ENCODE data around the gene IGSF21. TPM values are rescaled to one million over a fixed set of nuclear protein-coding genes. Genes with fewer than 3 reads are reported as not detected.

Gene IGSF21
- polyA plus RNA-seq, 1 of the 3 experiments (the other 2 are of a cell fraction) = not detected

DNA sequence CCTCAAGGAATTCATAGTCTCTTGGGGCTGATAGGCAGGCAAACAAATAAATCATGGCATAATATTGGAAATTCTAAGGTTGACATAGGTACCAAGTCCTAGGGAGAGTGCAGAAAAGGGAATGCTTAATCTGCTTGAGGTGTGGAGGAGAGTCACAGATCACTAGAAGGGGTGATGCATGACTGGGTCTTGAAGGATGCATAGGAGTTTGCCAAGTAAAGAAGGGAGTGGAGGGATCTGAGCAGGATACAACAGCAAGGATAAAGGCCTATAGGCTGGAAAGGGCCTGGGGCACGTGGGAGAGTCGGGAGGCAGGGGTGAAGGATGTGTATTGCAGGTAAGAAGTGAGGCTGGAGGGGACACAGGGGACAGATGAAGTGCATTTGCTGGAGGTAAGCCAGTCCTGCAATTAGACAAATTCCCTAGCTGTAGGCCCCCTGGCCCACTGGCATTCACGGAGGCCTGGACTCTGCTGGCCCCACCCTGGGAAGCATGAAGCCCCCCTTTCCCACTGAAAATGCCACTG, 15.9 kb downstream of the IGSF21 start:
- H3K36me3 ChIP-seq (replicated peaks in 1 of 2; ENCODE audit: control insufficient read depth in 1 of 2, insufficient read depth in 2 of 2, low read length in 1 of 2) = no peaks in the 10 kb centered on the region
- no peak for TF ChIP-seq MXI1 (IDR thresholded peaks at IDR 0.05; ENCODE audit: low read depth, low read length)
- TF ChIP-seq SMC3 (IDR thresholded peaks at IDR 0.05; ENCODE audit: low read depth, low read length) = no peak
- TF ChIP-seq, protein P1, sequence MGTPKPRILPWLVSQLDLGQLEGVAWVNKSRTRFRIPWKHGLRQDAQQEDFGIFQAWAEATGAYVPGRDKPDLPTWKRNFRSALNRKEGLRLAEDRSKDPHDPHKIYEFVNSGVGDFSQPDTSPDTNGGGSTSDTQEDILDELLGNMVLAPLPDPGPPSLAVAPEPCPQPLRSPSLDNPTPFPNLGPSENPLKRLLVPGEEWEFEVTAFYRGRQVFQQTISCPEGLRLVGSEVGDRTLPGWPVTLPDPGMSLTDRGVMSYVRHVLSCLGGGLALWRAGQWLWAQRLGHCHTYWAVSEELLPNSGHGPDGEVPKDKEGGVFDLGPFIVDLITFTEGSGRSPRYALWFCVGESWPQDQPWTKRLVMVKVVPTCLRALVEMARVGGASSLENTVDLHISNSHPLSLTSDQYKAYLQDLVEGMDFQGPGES (IDR thresholded peaks at IDR 0.05; ENCODE audit: low read depth, low read length) = no peak
- TF ChIP-seq, protein P2, sequence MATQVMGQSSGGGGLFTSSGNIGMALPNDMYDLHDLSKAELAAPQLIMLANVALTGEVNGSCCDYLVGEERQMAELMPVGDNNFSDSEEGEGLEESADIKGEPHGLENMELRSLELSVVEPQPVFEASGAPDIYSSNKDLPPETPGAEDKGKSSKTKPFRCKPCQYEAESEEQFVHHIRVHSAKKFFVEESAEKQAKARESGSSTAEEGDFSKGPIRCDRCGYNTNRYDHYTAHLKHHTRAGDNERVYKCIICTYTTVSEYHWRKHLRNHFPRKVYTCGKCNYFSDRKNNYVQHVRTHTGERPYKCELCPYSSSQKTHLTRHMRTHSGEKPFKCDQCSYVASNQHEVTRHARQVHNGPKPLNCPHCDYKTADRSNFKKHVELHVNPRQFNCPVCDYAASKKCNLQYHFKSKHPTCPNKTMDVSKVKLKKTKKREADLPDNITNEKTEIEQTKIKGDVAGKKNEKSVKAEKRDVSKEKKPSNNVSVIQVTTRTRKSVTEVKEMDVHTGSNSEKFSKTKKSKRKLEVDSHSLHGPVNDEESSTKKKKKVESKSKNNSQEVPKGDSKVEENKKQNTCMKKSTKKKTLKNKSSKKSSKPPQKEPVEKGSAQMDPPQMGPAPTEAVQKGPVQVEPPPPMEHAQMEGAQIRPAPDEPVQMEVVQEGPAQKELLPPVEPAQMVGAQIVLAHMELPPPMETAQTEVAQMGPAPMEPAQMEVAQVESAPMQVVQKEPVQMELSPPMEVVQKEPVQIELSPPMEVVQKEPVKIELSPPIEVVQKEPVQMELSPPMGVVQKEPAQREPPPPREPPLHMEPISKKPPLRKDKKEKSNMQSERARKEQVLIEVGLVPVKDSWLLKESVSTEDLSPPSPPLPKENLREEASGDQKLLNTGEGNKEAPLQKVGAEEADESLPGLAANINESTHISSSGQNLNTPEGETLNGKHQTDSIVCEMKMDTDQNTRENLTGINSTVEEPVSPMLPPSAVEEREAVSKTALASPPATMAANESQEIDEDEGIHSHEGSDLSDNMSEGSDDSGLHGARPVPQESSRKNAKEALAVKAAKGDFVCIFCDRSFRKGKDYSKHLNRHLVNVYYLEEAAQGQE (IDR thresholded peaks at IDR 0.05; ENCODE audit: low read depth, low read length) = no peak
- no peak for TF ChIP-seq EZH2phosphoT487 (IDR thresholded peaks at IDR 0.05; ENCODE audit: borderline replicate concordance, low read depth)
- TF ChIP-seq, protein P3, sequence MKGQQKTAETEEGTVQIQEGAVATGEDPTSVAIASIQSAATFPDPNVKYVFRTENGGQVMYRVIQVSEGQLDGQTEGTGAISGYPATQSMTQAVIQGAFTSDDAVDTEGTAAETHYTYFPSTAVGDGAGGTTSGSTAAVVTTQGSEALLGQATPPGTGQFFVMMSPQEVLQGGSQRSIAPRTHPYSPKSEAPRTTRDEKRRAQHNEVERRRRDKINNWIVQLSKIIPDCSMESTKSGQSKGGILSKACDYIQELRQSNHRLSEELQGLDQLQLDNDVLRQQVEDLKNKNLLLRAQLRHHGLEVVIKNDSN (IDR thresholded peaks at IDR 0.05; ENCODE audit: borderline replicate concordance, low read depth) = no peak
- no peak for TF ChIP-seq YY1 (IDR thresholded peaks at IDR 0.05; ENCODE audit: low read depth)
- no peak for TF ChIP-seq FOSL2 (IDR thresholded peaks at IDR 0.05; ENCODE audit: borderline replicate concordance, low read depth)
- TF ChIP-seq, protein P4, sequence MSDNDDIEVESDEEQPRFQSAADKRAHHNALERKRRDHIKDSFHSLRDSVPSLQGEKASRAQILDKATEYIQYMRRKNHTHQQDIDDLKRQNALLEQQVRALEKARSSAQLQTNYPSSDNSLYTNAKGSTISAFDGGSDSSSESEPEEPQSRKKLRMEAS (IDR thresholded peaks at IDR 0.05; ENCODE audit: low read depth) = no peak
- no peak for TF ChIP-seq MEF2A (IDR thresholded peaks at IDR 0.05; ENCODE audit: borderline replicate concordance, low read depth)
- H3K9me3 ChIP-seq = no peaks in the 10 kb centered on the region
- no peaks in the 10 kb centered on the region for H3K27me3 ChIP-seq (ENCODE audit: insufficient read depth)
- DNase-seq = no peak
- H3K4me1 ChIP-seq (ENCODE audit: control insufficient read depth in 1 of 2, insufficient read depth in 2 of 2, low read depth in 1 of 2, low read length in 1 of 2) = no peaks in the 10 kb centered on the region; a peak in 1 of 4 replicates
- WGBS (ENCODE audit: low lambda C conversion rate) = 13% methylated on average over 3 of the region's 3 CpGs
- H3K4me2 ChIP-seq = no peak overlapping the region
- no peaks in the 10 kb centered on the region for H3K79me2 ChIP-seq (ENCODE audit: insufficient read depth)
- ChIA-PET CTCF (interaction anchor here (1.3 to 2.5 kb wide), 3 partner anchors 14 to 23 kb away, joined by 4 to 7 read pairs (median 6); no protein-coding TSS in a partner anchor), POLR2A (no interaction called here)
- H3F3A ChIP-seq (replicated peaks; ENCODE audit: insufficient read depth) = no peaks in the 10 kb centered on the region
- H3K9ac ChIP-seq = no peak overlapping the region
- no peak overlapping the region for H3K4me3 ChIP-seq (ENCODE audit: low read depth in 2 of 2, low read length in 1 of 2)
- no peaks in the 10 kb centered on the region for H4K20me1 ChIP-seq (ENCODE audit: insufficient read depth)
- H2AFZ ChIP-seq (ENCODE audit: low read depth) = no peak overlapping the region
- H3K9me2 ChIP-seq = no peaks in the 10 kb centered on the region
- no peak overlapping the region for H3K27ac ChIP-seq (ENCODE audit: low read depth in 2 of 2, low read length in 1 of 2)
